Stomach (tissue), 4 donors: ENCODE results near the gene ACKR3.

Experiments used
- EP300 ChIP-seq: sonication (generic); formaldehyde crosslinking; IDR thresholded peaks from one replicate; pipeline ENCODE4 v1.6.1; 2017; ENCODE audit warnings: antibody characterized with exemption
- POLR2A ChIP-seq, 4 donors: fragments of 450-650 bp; IDR thresholded peaks; one replicate each; pipeline ENCODE4 v1.6.1; 2016; ENCODE audit warnings: antibody characterized with exemption in 4 of 4, control low read depth in 2 of 4, mild to moderate bottlenecking in 1 of 4, moderate library complexity in 1 of 4
- POLR2AphosphoS5 ChIP-seq, 3 donors: sonication (generic); formaldehyde crosslinking; IDR thresholded peaks; one replicate each; pipeline ENCODE4 v1.6.1; 2016; ENCODE audit warnings: antibody characterized with exemption in 3 of 3
- TF ChIP-seq, protein P1 (sequence below), 7 experiments: fragments of 450-650 bp in 4 of 7; fragments of 200-600 bp in 3 of 7; sonication (generic) in 3 of 7; IDR thresholded peaks; one replicate each; pipeline ENCODE4 v1.5.1; 2016 to 2019; ENCODE audit warnings: antibody characterized with exemption in 7 of 7, control low read depth in 2 of 7, mild to moderate bottlenecking in 1 of 7

DNA sequence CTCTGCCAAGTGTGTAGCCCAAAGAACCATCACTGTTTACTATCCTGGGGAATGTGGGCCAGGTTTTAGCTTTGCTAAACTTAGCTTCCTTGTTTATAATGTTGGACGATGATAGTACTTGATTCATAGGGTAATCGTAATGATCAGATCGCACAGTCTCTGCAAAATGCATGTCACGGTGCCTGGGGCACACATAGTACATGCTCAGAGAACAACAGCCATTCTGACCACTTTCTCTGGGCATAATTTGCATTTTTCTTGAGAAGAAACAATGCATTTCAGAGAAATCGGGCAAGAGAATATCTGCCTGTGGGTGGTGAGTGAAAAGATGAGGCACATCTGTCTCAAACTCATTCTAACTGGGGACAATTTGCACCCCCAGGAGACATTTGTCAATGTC lies 16.3 kb downstream of the ACKR3 start:
- TF ChIP-seq, protein P1, sequence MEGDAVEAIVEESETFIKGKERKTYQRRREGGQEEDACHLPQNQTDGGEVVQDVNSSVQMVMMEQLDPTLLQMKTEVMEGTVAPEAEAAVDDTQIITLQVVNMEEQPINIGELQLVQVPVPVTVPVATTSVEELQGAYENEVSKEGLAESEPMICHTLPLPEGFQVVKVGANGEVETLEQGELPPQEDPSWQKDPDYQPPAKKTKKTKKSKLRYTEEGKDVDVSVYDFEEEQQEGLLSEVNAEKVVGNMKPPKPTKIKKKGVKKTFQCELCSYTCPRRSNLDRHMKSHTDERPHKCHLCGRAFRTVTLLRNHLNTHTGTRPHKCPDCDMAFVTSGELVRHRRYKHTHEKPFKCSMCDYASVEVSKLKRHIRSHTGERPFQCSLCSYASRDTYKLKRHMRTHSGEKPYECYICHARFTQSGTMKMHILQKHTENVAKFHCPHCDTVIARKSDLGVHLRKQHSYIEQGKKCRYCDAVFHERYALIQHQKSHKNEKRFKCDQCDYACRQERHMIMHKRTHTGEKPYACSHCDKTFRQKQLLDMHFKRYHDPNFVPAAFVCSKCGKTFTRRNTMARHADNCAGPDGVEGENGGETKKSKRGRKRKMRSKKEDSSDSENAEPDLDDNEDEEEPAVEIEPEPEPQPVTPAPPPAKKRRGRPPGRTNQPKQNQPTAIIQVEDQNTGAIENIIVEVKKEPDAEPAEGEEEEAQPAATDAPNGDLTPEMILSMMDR (IDR thresholded peaks at IDR 0.05) = no peak
- TF ChIP-seq EP300 (no peak), POLR2A (IDR thresholded peaks at IDR 0.05) (no peak), POLR2AphosphoS5 (IDR thresholded peaks at IDR 0.05) (no peak)
